Esophagus (tissue), 2 donors: ENCODE measurements around the gene ARHGAP26. TPM values are rescaled to one million over a fixed set of nuclear protein-coding genes. Genes with fewer than 3 reads are reported as not detected.

ENCODE experiments used
- H3K27ac ChIP-seq, 2 donors: one replicate each; pipeline ENCODE4 v1.5.1; 2013; ENCODE audit warnings: low read depth in 2 of 2, mild to moderate bottlenecking in 2 of 2, inconsistent platforms in 1 of 2, low read length in 1 of 2, moderate library complexity in 1 of 2
- H3K27me3 ChIP-seq, 2 donors: one replicate each; pipeline ENCODE4 v1.6.1; 2013; ENCODE audit warnings: low read length in 2 of 2, control low read depth in 1 of 2, mild to moderate bottlenecking in 1 of 2; ENCODE audit not compliant: insufficient read depth in 2 of 2, control insufficient read depth in 1 of 2
- H3K36me3 ChIP-seq, 2 donors: one replicate each; pipeline ENCODE4 v1.6.1; 2013; ENCODE audit warnings: low read length in 1 of 2; ENCODE audit not compliant: control insufficient read depth in 2 of 2, insufficient read depth in 2 of 2
- H3K4me1 ChIP-seq, 2 donors: one replicate each; pipeline ENCODE4 v1.6.1; 2013; ENCODE audit warnings: low read length in 1 of 2; ENCODE audit not compliant: control insufficient read depth in 2 of 2, insufficient read depth in 2 of 2
- H3K4me3 ChIP-seq, 2 donors: one replicate each; pipeline ENCODE4 v1.5.1; 2013; ENCODE audit warnings: low read length in 2 of 2, mild to moderate bottlenecking in 2 of 2, low read depth in 1 of 2, moderate library complexity in 1 of 2
- H3K9me3 ChIP-seq, 2 donors: one replicate each; pipeline ENCODE4 v1.6.1; 2013; ENCODE audit warnings: mild to moderate bottlenecking in 2 of 2, low read depth in 1 of 2, low read length in 1 of 2, moderate library complexity in 1 of 2; ENCODE audit not compliant: control insufficient read depth in 2 of 2, insufficient read depth in 1 of 2
- WGBS, 2 donors: extraction: QIAGEN DNeasy Blood & Tissue Kit; methylation state at CpG; one replicate each; pipeline ENCODE4 v1.1.7; 2013; 5-methylcytosine and 5-hydroxymethylcytosine counted together
- polyA plus RNA-seq, 2 donors: library from polyadenylated mRNA; stranded (reverse); fragments of 200-250 nt; gene quantifications; one replicate each; pipeline ENCODE4 v1.2.3, GENCODE V29; 2013
- donor health status: healthy with polysubstance abuse.
- donor health status: Bipolar disorder and iron deficiency.

Gene ARHGAP26
- polyA plus RNA-seq, 2 donors: 3.1 to 3.6 TPM

- H3K27ac ChIP-seq: peak overlapping the region in 1 of 2 donors; percentile 59
- H3K9me3 ChIP-seq: no peaks in the 10 kb centered on the region
- WGBS, 2 donors: 78 to 82% methylated on average over 13 of the region's 13 CpGs
- no peaks in the 10 kb centered on the region for H3K27me3 ChIP-seq
- no peak overlapping the region for H3K4me3 ChIP-seq
- peaks cover 6 to 20% of the 10 kb centered on the region in 2 donors for H3K4me1 ChIP-seq
- no peaks in the 10 kb centered on the region for H3K36me3 ChIP-seq
These were observed 94.4 kb downstream of the ARHGAP26 start for GRCh38 chr5:142864290-142865260.

GRCh38 chr5:142865631-142866030 lies 95.5 kb downstream of the ARHGAP26 start:
- no peak overlapping the region for H3K27ac ChIP-seq
- no peaks in the 10 kb centered on the region for H3K9me3 ChIP-seq
- H3K4me3 ChIP-seq: no peak overlapping the region
- H3K27me3 ChIP-seq: no peaks in the 10 kb centered on the region
- peaks cover 6 to 19% of the 10 kb centered on the region in 2 donors for H3K4me1 ChIP-seq
- no peaks in the 10 kb centered on the region for H3K36me3 ChIP-seq
- 89 to 91% methylated on average over 4 of the region's 4 CpGs for WGBS, 2 donors

- H3K36me3 ChIP-seq: no peaks in the 10 kb centered on the region
- H3K4me1 ChIP-seq: peaks cover 9 to 16% of the 10 kb centered on the region in 2 donors
- H3K9me3 ChIP-seq: no peaks in the 10 kb centered on the region
- H3K4me3 ChIP-seq: no peak overlapping the region
- H3K27me3 ChIP-seq: no peaks in the 10 kb centered on the region
- H3K27ac ChIP-seq: peak overlapping the region in 1 of 2 donors; percentile 11
- 56 to 57% methylated on average over 10 of the region's 10 CpGs for WGBS, 2 donors
These were observed 96.5 kb downstream of the ARHGAP26 start for GRCh38 chr5:142866563-142867275.

GRCh38 chr5:142869886-142870285 lies 99.7 kb downstream of the ARHGAP26 start:
- Histone ChIP-seq H3K9me3 (no peaks in the 10 kb centered on the region), H3K4me1 (peaks cover 12% of the 10 kb centered on the region in 2 donors), H3K36me3 (no peaks in the 10 kb centered on the region), H3K4me3 (no peak overlapping the region), H3K27me3 (no peaks in the 10 kb centered on the region), H3K27ac (peak overlapping the region in 1 of 2 donors; percentile 52)
- WGBS, 2 donors: 21 to 33% methylated on average over 3 of the region's 3 CpGs

GRCh38 chr5:142870532-142871362 lies 100.6 kb downstream of the ARHGAP26 start:
- peaks cover 12% of the 10 kb centered on the region in 2 donors for H3K4me1 ChIP-seq
- WGBS, 2 donors: 59 to 69% methylated on average over 9 of the region's 9 CpGs
- H3K27ac ChIP-seq: peak overlapping the region in 1 of 2 donors; percentile 49

GRCh38 chr5:142871363-142872193 lies 101.4 kb downstream of the ARHGAP26 start:
- Histone ChIP-seq H3K4me3 (no peak overlapping the region), H3K27ac (peak overlapping the region in 1 of 2 donors; percentile 49), H3K4me1 (peaks cover 12% of the 10 kb centered on the region in 2 donors), H3K36me3 (no peaks in the 10 kb centered on the region), H3K27me3 (no peaks in the 10 kb centered on the region), H3K9me3 (no peaks in the 10 kb centered on the region)
- 72 to 76% methylated on average over 13 of the region's 13 CpGs for WGBS, 2 donors

More at GRCh38 chr5:142870532-142871362, 100.6 kb downstream of the ARHGAP26 start:
- Histone ChIP-seq H3K9me3 (no peaks in the 10 kb centered on the region), H3K36me3 (no peaks in the 10 kb centered on the region), H3K27me3 (no peaks in the 10 kb centered on the region), H3K4me3 (no peak overlapping the region)

- Histone ChIP-seq H3K4me1 (peaks cover 12% of the 10 kb centered on the region in 2 donors), H3K4me3 (no peak overlapping the region), H3K27me3 (no peaks in the 10 kb centered on the region), H3K27ac (no peak overlapping the region), H3K36me3 (no peaks in the 10 kb centered on the region), H3K9me3 (no peaks in the 10 kb centered on the region)
- 77 to 84% methylated on average over 3 of the region's 3 CpGs for WGBS, 2 donors
These were observed 102.0 kb downstream of the ARHGAP26 start for GRCh38 chr5:142872217-142872616.

- H3K4me1 ChIP-seq: peaks cover 12% of the 10 kb centered on the region in 2 donors
- H3K4me3 ChIP-seq: no peak overlapping the region
- H3K36me3 ChIP-seq: no peaks in the 10 kb centered on the region
- no peaks in the 10 kb centered on the region for H3K27me3 ChIP-seq
- no peaks in the 10 kb centered on the region for H3K9me3 ChIP-seq
- WGBS, 2 donors: 37 to 51% methylated on average over 3 of the region's 3 CpGs
- H3K27ac ChIP-seq: no peak overlapping the region
These were observed 102.6 kb downstream of the ARHGAP26 start for GRCh38 chr5:142872795-142873194.
